Measurements from ENCODE around the gene NDUFV1. TPM values are rescaled to one million over a fixed set of nuclear protein-coding genes. Genes with fewer than 3 reads are reported as not detected.

The NDUFV1 gene
- polyA plus RNA-seq, 3 donors, result 71.6 to 174 (median 72.1) TPM

GRCh38 chr11:67592880-67593564 is 13.7 kb upstream of the NDUFV1 start:
- intact Hi-C loops (cut with micrococcal nuclease), result no loop called here
- Histone ChIP-seq H3K9me3 (replicated peaks in 1 of 2; ENCODE audit: control insufficient read depth in 1 of 2, insufficient read depth in 1 of 2, low read length in 2 of 2) (no peaks in the 10 kb centered on the region), H3K9ac (ENCODE audit: insufficient read depth, low read length, poor library complexity, severe bottlenecking) (no peak overlapping the region), H3K27ac (ENCODE audit: low read depth in 1 of 2, low read length in 2 of 2) (no peak overlapping the region), H4K20me1 (ENCODE audit: insufficient read depth, low read length) (no peaks in the 10 kb centered on the region), H3K4me3 (replicated peaks in 1 of 3; ENCODE audit: low read depth in 2 of 3, low read length in 3 of 3) (no peak overlapping the region), H3K79me2 (ENCODE audit: insufficient read depth, low read length) (no peaks in the 10 kb centered on the region), H2AFZ (ENCODE audit: insufficient read depth, low read depth, low read length, poor library complexity, severe bottlenecking) (no peak overlapping the region), H3K4me1 (ENCODE audit: control insufficient read depth in 1 of 2, insufficient read depth in 2 of 2, low read length in 2 of 2) (peaks cover 29% of the 10 kb centered on the region in 2 donors), H3K27me3 (ENCODE audit: control insufficient read depth in 2 of 2, insufficient read depth in 2 of 2, low read length in 2 of 2) (no peaks in the 10 kb centered on the region), H3K4me2 (replicated peaks; ENCODE audit: extremely low read depth, low read length, poor library complexity, severe bottlenecking) (no peak overlapping the region), H3K36me3 (replicated peaks in 1 of 2; ENCODE audit: control insufficient read depth in 1 of 2, insufficient read depth in 2 of 2, low read length in 2 of 2) (peaks cover 0 to 10% of the 10 kb centered on the region in 2 donors)
- Mint-ChIP-seq H3K4me3 (no peak overlapping the region), H3K27me3 (ENCODE audit: low read depth in 3 of 3) (peaks cover 0 to 4% (median 2%) of the 10 kb centered on the region in 3 donors), H3K36me3 (peaks cover 11 to 15% of the 10 kb centered on the region in 2 donors), H3K27ac (no peak overlapping the region), H3K4me1 (peaks cover 20% of the 10 kb centered on the region), H3K9me3 (peaks cover 0 to 9% (median under 1%) of the 10 kb centered on the region in 7 donors)
- DNase-seq, result no peak
- no peak for TF ChIP-seq CTCF (IDR thresholded peaks at IDR 0.05)
- WGBS (ENCODE audit: insufficient coverage), result 94% methylated on average over 12 of the region's 12 CpGs

GRCh38 chr11:67593565-67593905 is 13.2 kb upstream of the NDUFV1 start:
- H3K4me2 ChIP-seq (replicated peaks; ENCODE audit: extremely low read depth, low read length, poor library complexity, severe bottlenecking), result no peak overlapping the region
- TF ChIP-seq CTCF (IDR thresholded peaks at IDR 0.05), result no peak
- 80% methylated on average over 1 of the region's 3 CpGs for WGBS (ENCODE audit: insufficient coverage)
- Mint-ChIP-seq H3K9me3 (peaks cover 0 to 11% (median 2%) of the 10 kb centered on the region in 7 donors), H3K36me3 (peaks cover 11 to 15% of the 10 kb centered on the region in 2 donors), H3K4me1 (peaks cover 15% of the 10 kb centered on the region), H3K27me3 (ENCODE audit: low read depth in 3 of 3) (peaks cover 0 to 4% (median 0%) of the 10 kb centered on the region in 3 donors), H3K27ac (no peak overlapping the region), H3K4me3 (no peak overlapping the region)
- no peak overlapping the region for H3K9ac ChIP-seq (ENCODE audit: insufficient read depth, low read length, poor library complexity, severe bottlenecking)
- H3K27ac ChIP-seq (ENCODE audit: low read depth in 1 of 2, low read length in 2 of 2), result no peak overlapping the region
- H3K4me3 ChIP-seq (replicated peaks in 1 of 3; ENCODE audit: low read depth in 2 of 3, low read length in 3 of 3), result no peak overlapping the region
- H3K36me3 ChIP-seq (replicated peaks in 1 of 2; ENCODE audit: control insufficient read depth in 1 of 2, insufficient read depth in 2 of 2, low read length in 2 of 2), result peaks cover 0 to 10% of the 10 kb centered on the region in 2 donors
- H2AFZ ChIP-seq (ENCODE audit: insufficient read depth, low read depth, low read length, poor library complexity, severe bottlenecking), result no peak overlapping the region
- intact Hi-C loops (cut with micrococcal nuclease), result no loop called here
- no peaks in the 10 kb centered on the region for H3K27me3 ChIP-seq (ENCODE audit: control insufficient read depth in 2 of 2, insufficient read depth in 2 of 2, low read length in 2 of 2)
- no peaks in the 10 kb centered on the region for H3K79me2 ChIP-seq (ENCODE audit: insufficient read depth, low read length)
- DNase-seq, result no peak
- H4K20me1 ChIP-seq (ENCODE audit: insufficient read depth, low read length), result no peaks in the 10 kb centered on the region
- H3K4me1 ChIP-seq (ENCODE audit: control insufficient read depth in 1 of 2, insufficient read depth in 2 of 2, low read length in 2 of 2), result peaks cover 24% of the 10 kb centered on the region in 2 donors
- H3K9me3 ChIP-seq (replicated peaks in 1 of 2; ENCODE audit: control insufficient read depth in 1 of 2, insufficient read depth in 1 of 2, low read length in 2 of 2), result no peaks in the 10 kb centered on the region
